ENCODE results near the gene DIAPH2.
"Not testable (repeated sequence)": the region's sequence is repeated elsewhere in the genome, so short reads cannot be mapped to it uniquely, and the experiment has no call there.

DIAPH2 gene

GRCh38 chrX:96684339-96685209 is at the start of gene DIAPH2:
DIAPH2 (plus strand) TSS chrX:96684842.
- DNase-seq (ENCODE audit: low spot score) = peak; percentile 68

- no peak for DNase-seq (ENCODE audit: low spot score)
Observed at GRCh38 chrX:96650023-96650422, 34.6 kb upstream of the DIAPH2 start.

GRCh38 chrX:96655947-96656623 is 28.6 kb upstream of the DIAPH2 start:
- no peak for DNase-seq (ENCODE audit: low spot score)

- DNase-seq (ENCODE audit: low spot score) = no peak
Observed at GRCh38 chrX:96682516-96682915, 2.1 kb upstream of the DIAPH2 start.

- no peak for DNase-seq (ENCODE audit: low spot score)
Observed at GRCh38 chrX:96683997-96684338, 674 bp upstream of the DIAPH2 start.

GRCh38 chrX:96685210-96686099 is 813 bp downstream of the DIAPH2 start:
- DNase-seq (ENCODE audit: low spot score) = no peak

GRCh38 chrX:96687776-96688175 is 3.1 kb downstream of the DIAPH2 start:
- no peak for DNase-seq (ENCODE audit: low spot score)

GRCh38 chrX:96688789-96689188 is 4.1 kb downstream of the DIAPH2 start:
- DNase-seq (ENCODE audit: low spot score) = no peak

- no peak for DNase-seq (ENCODE audit: low spot score)
Observed at GRCh38 chrX:96689991-96690390, 5.3 kb downstream of the DIAPH2 start.

GRCh38 chrX:96692454-96692853 is 7.8 kb downstream of the DIAPH2 start:
- DNase-seq (ENCODE audit: low spot score) = no peak

- DNase-seq (ENCODE audit: low spot score) = no peak
Observed at GRCh38 chrX:96692890-96693289, 8.2 kb downstream of the DIAPH2 start.

- DNase-seq (ENCODE audit: low spot score) = no peak
Observed at GRCh38 chrX:96693407-96693806, 8.8 kb downstream of the DIAPH2 start.

- DNase-seq (ENCODE audit: low spot score) = no peak
Observed at GRCh38 chrX:96696462-96696861, 11.8 kb downstream of the DIAPH2 start.

- no peak for DNase-seq (ENCODE audit: low spot score)
Observed at GRCh38 chrX:96700625-96701024, 16.0 kb downstream of the DIAPH2 start.

GRCh38 chrX:96703379-96703778 is 18.7 kb downstream of the DIAPH2 start:
- no peak for DNase-seq (ENCODE audit: low spot score)

GRCh38 chrX:96703816-96704215 is 19.2 kb downstream of the DIAPH2 start:
- DNase-seq (ENCODE audit: low spot score) = no peak

GRCh38 chrX:96704629-96705028 is 20.0 kb downstream of the DIAPH2 start:
- DNase-seq (ENCODE audit: low spot score) = no peak

- DNase-seq (ENCODE audit: low spot score) = no peak
Observed at GRCh38 chrX:96705905-96706304, 21.3 kb downstream of the DIAPH2 start.

GRCh38 chrX:96707804-96708203 is 23.2 kb downstream of the DIAPH2 start:
- DNase-seq (ENCODE audit: low spot score) = no peak

- no peak for DNase-seq (ENCODE audit: low spot score)
Observed at GRCh38 chrX:96710031-96710430, 25.4 kb downstream of the DIAPH2 start.

- DNase-seq (ENCODE audit: low spot score) = no peak
Observed at GRCh38 chrX:96713303-96713702, 28.7 kb downstream of the DIAPH2 start.

- not testable (repeated sequence) for DNase-seq (ENCODE audit: low spot score)
Observed at GRCh38 chrX:96714393-96714792, 29.8 kb downstream of the DIAPH2 start.

GRCh38 chrX:96715481-96715880 is 30.8 kb downstream of the DIAPH2 start:
- no peak for DNase-seq (ENCODE audit: low spot score)
